Activated CD4-positive, alpha-beta T cell treated with anti-CD3 and anti-CD28 coated beads, Interleukin-2, amount 50 U/mL, for 24 hours (primary cell): ENCODE results near the gene NDUFB7.

Experiments
- DNase-seq, 2 donors: peaks; one replicate each; pipeline ENCODE4 v3.0.0-alpha.2; 2020; ENCODE audit warnings: low read depth in 1 of 2, low spot score in 1 of 2

NDUFB7 gene

GRCh38 chr19:14525729-14526128 is 46.1 kb downstream of the NDUFB7 start:
- DNase-seq = no peak

GRCh38 chr19:14520543-14520942 is 51.3 kb downstream of the NDUFB7 start:
- no peak for DNase-seq

- DNase-seq = no peak
Observed at GRCh38 chr19:14519860-14520407, 51.9 kb downstream of the NDUFB7 start.

- DNase-seq = no peak
Observed at GRCh38 chr19:14519245-14519859, 52.5 kb downstream of the NDUFB7 start.

GRCh38 chr19:14517840-14518505 is 53.9 kb downstream of the NDUFB7 start, which contains the start of gene DNAJB1:
TSS of gene DNAJB1 (minus strand) at chr19:14518397. CDS start at chr19:14518349, 48 bp downstream.
- DNase-seq = peak in 1 of 2 donors; percentile 44

GRCh38 chr19:14517446-14517839 is 54.4 kb downstream of the NDUFB7 start:
- DNase-seq = no peak

GRCh38 chr19:14516746-14517438 is 55.0 kb downstream of the NDUFB7 start:
- DNase-seq = no peak
